ENCODE measurements around the gene NFILZ.

NFILZ gene

DNA sequence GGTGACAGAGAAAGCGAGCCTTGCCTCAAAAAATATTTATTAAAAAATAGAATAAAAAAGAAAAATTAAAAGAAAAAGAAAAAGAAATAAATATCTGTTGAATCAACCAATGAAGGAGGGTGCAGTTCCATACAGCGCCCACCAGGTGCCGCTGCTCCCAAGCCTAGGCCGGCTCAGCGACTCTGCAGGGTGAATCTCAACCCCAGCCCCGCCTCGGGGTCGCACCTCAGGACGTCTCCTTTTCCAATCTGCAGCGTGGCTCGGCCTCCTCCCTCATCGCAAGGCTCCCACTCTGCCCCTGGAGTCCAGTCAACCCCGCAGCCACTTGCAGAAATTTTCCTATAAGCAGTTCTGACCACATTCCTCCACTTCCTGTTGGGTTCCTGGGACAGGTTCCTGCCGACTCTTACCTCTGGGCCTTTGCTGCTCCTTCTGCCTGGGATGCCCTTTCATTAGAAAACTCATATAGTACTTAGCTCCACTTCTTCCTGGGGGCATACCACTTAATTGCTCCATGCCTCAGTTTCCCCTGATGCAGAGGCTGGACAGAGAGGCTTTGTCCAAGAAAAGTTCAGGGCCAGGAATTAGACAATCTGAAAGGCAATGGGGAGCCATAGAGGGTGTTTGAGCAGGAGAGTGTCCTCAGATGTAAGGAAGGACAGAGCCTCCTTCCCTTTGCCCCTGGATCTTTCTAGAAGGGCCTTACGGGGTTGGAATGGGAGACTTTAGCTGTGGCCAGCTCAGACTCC lies 24.3 kb downstream of the NFILZ start:
- no peak for TF ChIP-seq ZFX (IDR thresholded peaks at IDR 0.05)
- TF ChIP-seq, protein P1, sequence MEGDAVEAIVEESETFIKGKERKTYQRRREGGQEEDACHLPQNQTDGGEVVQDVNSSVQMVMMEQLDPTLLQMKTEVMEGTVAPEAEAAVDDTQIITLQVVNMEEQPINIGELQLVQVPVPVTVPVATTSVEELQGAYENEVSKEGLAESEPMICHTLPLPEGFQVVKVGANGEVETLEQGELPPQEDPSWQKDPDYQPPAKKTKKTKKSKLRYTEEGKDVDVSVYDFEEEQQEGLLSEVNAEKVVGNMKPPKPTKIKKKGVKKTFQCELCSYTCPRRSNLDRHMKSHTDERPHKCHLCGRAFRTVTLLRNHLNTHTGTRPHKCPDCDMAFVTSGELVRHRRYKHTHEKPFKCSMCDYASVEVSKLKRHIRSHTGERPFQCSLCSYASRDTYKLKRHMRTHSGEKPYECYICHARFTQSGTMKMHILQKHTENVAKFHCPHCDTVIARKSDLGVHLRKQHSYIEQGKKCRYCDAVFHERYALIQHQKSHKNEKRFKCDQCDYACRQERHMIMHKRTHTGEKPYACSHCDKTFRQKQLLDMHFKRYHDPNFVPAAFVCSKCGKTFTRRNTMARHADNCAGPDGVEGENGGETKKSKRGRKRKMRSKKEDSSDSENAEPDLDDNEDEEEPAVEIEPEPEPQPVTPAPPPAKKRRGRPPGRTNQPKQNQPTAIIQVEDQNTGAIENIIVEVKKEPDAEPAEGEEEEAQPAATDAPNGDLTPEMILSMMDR (conservative IDR thresholded peaks at IDR 0.05), result peak; percentile 97
- H3K27ac ChIP-seq, result no peak overlapping the region

DNA sequence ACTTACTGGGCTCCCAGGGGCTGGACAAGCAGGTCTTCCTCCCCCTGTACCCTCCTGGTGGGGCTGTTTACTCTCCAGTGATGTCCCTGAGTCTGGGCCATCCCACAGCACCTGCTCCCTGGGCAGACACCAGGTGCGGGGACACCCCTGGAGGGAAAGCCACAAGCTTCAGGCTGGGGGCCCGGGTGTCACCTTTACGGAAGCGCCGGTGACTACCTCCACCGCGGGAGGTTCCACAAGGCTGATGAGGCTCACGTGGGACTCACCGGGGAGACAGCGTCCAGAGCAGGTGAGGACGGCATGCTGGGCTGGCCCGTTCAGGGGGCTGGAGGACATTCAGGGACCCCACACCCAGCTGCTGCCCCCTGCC lies 24.9 kb downstream of the NFILZ start:
- TF ChIP-seq ZFX (IDR thresholded peaks at IDR 0.05), result no peak
- TF ChIP-seq, protein P1 (conservative IDR thresholded peaks at IDR 0.05), result no peak
- no peak overlapping the region for H3K27ac ChIP-seq

DNA sequence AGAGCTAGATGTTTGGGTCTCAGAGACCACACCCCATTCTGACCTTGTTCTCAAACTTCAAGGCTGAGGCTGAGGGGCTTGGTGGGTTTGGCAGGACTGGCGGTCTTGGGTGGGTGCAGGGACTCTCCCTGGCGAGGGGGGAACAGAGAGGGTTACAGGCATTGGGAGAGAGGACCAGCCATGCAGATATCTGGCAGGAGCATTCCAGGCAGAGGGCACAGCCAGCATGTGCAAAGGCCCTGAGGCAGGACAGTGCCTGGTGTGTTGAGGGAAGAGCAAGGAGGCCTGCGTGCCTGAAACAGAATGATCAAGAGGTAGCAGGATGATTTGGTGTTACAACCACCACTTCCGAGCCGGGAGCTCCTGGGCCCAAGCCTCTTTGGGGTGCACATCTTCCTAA lies 27.4 kb downstream of the NFILZ start:
- TF ChIP-seq ZFX (IDR thresholded peaks at IDR 0.05), result no peak
- TF ChIP-seq, protein P1 (conservative IDR thresholded peaks at IDR 0.05), result no peak
- H3K27ac ChIP-seq, result no peak overlapping the region

DNA sequence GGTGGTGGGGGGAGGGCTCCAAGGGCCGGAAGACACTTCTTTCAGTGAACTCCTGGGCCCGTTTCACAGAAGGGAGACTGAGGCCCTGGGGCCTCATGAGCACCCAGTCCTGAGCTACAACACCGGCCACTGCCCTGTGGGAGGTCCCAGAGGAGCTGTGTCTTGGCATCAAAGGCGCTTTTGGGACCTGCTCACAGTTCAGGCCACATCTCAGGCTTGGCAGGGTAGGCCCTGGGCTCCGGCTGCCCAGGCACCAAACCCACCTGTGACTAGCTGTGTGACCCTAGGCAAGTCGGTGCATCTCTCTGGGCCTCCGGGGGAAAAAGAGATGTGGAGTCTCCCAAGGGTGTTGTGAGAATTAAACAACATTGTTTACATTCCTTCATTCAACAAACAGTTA lies 29.5 kb downstream of the NFILZ start:
- TF ChIP-seq, protein P1 (conservative IDR thresholded peaks at IDR 0.05), result no peak
- TF ChIP-seq ZFX (IDR thresholded peaks at IDR 0.05), result no peak
- no peak overlapping the region for H3K27ac ChIP-seq

DNA sequence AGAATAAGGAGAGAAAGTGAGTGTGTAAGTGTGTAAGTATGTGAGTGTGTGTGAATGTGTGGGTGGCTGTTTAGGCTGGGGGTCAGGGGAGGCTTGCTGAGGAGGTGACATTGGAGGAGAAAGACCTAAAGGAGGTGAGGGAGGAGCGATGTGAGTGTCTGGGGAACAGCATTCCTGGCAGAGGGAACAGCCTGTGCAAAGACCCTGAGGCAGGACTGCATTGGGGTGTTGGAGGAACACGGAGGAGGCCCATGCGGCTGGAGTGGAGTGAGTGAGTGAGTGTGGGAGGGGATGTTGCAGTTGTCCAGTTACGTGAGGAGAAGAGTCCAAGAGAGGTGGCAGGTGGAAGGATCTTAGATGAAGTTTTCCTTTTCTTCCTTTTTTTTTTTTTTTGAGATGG lies 31.8 kb downstream of the NFILZ start:
- TF ChIP-seq ZFX (IDR thresholded peaks at IDR 0.05), result no peak
- TF ChIP-seq, protein P1 (conservative IDR thresholded peaks at IDR 0.05), result no peak
- no peak overlapping the region for H3K27ac ChIP-seq

DNA sequence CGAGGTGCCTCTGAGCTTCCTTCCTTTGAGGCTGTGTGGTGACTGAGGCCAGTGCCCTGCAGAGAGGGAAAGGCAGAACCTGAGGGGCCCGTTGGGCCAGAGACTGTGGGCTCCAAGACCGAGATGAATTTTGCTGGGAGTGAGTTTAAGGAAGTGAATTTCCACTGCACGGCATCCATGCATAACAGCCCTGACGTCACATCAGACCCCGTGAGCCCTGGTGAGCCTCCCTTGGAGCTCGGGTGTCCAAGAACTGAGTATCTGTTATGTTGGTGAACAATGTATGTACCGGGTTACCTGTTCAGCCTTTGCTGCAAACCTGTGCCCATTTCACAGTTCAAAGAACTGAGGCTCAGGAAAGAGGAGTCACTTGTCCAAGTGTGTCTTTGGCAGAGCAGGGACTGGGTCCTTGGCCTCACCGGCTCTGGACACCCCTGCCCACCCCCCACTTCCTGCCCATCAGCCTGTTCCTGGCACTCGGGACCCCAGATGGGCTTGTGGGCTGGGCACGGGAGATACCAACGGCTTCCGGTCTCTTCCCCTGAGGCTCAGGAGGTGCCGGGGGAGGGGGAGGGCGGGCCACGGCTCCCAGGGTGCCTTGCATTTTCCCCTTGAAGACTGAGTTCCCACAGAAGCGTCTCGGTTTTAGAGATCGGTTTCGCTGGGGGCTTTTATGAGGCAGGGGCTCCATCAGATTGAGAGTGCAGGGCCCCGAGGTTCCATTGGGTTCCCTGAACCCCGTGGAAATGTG lies 33.7 kb downstream of the NFILZ start:
- H3K27ac ChIP-seq, result no peak overlapping the region
- TF ChIP-seq, protein P1 (conservative IDR thresholded peaks at IDR 0.05), result no peak
- no peak for TF ChIP-seq ZFX (IDR thresholded peaks at IDR 0.05)

DNA sequence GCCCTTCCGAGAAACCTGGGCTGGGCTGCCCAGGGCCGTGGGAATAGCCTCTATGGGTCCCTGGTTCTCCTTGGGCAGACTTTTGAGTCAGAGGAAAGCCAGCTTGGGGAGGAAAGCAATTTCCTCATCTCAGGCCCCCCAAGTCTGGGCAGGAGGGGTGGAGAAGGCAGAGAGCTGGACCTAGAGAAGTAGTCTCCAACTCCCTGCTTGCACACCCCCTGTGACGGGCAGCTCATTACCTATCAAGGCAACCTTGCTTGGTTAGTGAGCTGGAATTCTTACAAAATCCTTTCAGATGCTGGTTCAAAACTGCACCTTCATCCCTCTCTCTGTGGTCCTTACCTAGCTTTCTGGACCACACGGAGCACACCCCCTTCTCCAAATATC lies 34.2 kb downstream of the NFILZ start:
- no peak for TF ChIP-seq ZFX (IDR thresholded peaks at IDR 0.05)
- H3K27ac ChIP-seq, result no peak overlapping the region

Data from C4-2B (cell line).